Central memory CD4-positive, alpha-beta T cell (primary cell): ENCODE results near the gene ANKDD1A.

Source experiments
- DNase-seq: peaks from one replicate; pipeline ENCODE4 v3.0.0; 2022

The ANKDD1A gene

GRCh38 chr15:64896371-64897069, 15.2 kb upstream of the ANKDD1A start:
- no peak for DNase-seq

- DNase-seq = no peak
These were observed 14.2 kb upstream of the ANKDD1A start for GRCh38 chr15:64897345-64897985.

DNA sequence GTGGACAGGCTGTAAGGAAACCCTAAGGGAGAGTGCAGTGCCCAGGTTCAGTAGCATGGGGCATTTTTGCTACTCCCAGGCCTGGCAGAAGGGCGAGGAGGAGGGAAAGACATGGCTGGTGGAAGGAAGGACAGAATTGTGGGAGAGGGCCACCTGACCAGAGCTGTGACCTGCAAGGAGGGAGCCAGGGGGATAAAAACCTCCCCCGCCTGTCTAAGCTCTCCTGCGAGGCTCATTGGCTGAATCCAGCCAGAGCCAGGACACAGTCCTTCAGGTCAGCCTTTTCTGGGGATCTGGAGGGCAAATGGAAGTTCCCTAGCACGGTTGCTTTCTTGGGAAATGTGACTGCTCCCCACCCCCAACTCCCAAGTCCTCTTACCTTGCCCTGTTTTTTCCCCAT, 13.3 kb upstream of the ANKDD1A start:
- no peak for DNase-seq

DNA sequence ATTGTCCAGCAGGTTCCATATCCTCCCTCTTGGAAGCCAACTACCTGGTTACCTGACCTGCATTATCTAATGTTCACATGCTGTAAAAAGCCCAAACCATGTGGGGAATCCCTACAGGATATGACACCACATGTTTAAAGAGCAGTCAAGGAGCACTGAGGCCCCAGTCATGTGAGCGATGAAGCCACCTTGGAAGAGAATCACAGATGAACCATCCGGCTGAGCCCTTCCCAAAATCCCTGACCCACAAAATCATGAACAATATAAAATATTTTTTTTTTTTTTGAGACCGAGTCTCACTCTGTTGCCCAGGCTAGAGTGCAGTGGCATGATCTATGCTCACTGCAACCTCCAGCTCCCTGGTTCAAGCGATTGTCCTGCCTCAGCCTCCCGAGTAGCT, 10.6 kb upstream of the ANKDD1A start:
- no peak for DNase-seq

GRCh38 chr15:64901914-64902313, 9.8 kb upstream of the ANKDD1A start:
- peak; percentile 81 for DNase-seq

- no peak for DNase-seq
These were observed 8.8 kb upstream of the ANKDD1A start for GRCh38 chr15:64902863-64903262.

DNA sequence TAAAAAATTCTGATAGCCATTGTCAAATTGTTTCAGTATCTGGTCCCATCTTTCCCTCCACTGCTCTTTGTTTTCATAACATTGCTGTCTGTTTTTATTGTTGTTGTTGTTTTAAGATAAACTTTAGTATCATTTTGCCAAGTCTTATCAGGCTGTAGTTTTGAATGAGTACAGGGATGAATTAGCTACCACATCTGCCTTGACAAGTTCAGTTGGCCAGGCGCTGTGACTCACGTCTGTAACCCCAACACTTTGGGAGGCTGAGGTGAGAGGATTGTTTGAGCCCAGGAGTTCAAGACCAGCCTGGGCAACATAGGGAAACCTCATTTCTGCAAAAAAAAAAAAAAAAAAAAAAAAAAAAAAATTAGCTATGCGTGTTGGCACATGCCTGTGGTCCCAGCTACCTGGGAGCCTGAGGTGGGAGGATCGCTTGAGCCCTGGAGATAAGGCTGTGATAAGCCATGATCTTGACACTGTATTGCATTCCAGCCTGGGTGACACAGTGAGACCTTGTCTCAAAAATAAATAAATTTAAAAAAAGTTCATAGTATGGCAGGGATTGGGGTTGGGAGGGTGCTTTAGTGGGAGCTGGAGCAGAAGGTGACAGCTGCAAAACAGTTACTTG, 8.3 kb upstream of the ANKDD1A start:
- DNase-seq = no peak

DNA sequence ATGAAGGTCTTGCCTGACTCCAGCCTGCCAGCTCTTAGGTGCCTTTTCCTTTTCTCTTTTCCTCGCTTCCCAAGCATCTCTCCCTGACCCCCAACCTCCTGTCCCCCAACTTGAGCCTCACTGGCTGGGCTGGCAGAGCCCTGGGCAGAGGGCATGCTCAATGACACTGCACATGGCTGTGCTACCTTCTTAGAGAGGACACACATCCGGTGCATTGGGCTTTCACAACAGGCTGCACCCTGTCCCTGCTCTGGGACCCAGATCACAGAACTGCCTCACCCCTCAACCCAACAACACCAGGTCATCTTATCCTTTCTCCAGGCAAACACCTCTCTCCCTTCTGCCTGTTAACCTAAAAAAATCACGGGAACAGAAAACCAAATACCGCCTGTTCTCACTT, 7.5 kb upstream of the ANKDD1A start:
- no peak for DNase-seq

GRCh38 chr15:64905119-64905831, 6.4 kb upstream of the ANKDD1A start:
- DNase-seq = peak; percentile 66

- DNase-seq = no peak
These were observed 5.8 kb upstream of the ANKDD1A start for GRCh38 chr15:64905941-64906340.

DNA sequence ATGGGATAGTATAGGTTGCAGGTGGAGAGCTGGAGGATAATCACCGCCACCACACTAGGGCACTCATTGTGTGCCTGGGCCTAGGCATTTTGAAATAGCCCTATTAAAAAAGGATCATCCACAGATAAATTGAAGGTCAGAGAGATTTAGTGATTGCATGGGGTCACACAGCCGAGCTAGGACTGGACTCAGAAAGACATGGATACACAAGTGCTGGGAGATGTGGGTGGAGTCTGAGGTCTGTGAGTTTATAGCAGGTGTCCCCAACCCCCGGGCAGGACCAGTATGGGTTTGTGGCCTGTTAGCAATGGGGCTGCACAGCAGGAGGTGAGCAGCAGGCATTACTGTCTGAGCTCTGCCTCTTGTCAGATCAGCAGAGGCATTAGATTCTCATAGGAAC, 5.3 kb upstream of the ANKDD1A start:
- no peak for DNase-seq

DNA sequence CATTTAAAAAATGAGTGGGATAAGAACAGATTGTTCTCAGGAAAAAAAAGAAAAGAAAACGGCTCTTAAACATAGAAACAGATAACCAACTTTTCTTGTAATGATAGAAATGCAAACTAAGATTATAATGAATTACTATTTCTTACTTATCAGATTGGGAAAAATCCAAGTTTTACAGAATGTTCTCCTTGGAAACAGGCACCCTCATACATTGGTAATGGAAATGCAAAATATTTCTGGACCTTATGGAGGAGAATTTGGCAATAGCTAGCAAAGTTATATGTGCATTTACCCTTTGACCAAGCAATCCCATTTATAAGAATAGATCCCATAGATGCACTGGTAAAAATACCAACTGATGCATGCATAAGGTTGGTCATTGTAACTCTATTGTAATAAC, 3.7 kb upstream of the ANKDD1A start:
- no peak for DNase-seq

DNA sequence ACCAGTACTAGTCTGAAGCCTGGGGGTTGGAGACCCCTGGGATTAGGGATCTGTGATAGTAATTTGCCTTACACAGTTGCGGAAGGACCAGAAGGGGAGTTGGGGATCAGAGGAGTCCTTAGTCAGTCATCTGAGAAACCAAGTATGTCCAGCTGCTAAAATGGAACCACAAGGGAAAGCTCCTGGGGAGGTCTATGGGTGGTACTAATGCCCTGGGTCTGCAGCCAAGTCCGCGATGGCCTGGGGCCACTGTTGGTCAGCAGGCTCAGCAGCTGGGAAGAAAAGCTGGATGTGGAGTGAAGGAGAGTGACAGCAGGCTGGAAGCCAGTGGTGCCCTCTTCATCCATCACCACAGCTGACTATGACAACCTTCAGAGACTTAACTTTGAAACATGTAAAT, 2.2 kb upstream of the ANKDD1A start:
- DNase-seq = no peak

DNA sequence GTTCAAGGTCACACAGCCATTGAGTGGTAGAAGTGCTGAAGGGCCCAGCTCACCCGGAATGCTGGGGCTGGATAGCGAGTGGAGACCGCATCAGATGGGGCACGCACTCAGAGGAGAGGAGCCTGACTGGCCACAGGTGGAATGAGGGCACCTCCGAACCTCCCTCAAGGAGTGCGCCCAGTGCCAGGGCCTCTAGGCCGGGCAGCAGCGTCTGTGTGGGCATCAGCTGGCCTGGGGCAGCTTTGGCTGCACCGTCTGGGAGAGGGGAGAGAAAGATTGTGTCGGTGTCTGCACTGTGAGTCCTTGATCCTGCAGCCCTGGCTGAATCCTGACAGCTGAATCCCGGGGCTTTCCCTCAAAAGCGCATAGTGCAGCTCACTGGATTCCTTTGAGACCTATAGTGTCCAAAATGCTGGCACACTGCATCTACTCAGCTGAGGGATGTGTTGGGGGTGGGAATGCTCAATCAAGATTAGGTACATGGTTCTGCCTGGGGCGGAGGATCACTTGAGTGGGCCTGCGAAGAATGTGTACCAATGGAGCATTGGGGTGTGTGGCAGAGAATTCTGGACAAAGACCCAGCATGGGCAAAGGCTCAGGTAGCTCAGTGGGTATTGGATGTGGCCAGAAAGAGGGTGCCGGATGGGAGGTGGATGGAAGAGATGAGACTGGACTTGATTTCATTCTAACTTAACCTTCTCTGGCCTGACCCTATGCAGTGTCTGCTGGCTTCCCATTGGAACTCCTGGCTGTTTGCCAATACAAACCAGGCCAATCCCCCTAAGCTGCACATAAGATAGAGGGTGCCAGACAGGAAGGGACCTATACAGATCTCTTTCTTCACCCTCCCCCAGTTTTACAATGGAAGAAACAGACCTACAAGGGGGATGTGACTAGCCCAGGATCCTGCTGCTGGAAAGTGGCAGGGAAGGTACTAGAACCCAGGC, 950 bp downstream of the ANKDD1A start:
- no peak for DNase-seq

DNA sequence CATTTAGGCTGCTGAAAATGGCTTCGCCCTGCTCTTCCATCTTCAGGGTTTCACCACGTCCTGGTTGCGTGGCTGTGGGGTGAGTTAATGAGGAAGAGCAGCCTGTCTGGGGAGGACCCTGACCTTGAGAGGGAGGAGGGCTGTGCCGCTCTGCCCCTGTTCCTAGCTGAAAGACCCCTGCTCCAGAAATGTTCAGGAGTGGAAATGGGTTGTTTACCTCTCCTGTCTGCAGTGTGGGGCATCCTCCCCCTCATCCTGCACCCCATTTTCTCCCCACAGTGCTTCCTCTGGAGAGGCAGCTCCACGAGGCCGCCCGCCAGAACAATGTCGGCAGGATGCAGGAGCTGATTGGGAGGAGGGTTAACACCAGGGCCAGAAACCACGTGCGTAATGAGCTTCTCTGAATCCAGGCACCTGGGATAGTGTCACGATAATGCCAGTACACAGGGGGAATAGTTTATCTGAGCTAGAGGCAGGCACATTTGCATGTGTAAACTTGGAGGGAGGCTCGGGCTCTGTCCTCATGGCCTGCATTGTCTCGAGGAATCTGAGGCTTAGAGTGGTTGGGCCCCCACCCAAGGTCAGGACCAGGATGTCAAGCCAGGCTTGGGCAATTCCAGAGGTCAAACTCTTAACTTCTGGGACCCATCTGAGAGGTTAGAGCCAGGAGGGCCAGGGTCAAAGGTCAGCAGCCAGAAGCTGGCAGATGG, 4.0 kb downstream of the ANKDD1A start:
- DNase-seq = no peak

GRCh38 chr15:64916365-64916764, 4.7 kb downstream of the ANKDD1A start:
- no peak for DNase-seq

DNA sequence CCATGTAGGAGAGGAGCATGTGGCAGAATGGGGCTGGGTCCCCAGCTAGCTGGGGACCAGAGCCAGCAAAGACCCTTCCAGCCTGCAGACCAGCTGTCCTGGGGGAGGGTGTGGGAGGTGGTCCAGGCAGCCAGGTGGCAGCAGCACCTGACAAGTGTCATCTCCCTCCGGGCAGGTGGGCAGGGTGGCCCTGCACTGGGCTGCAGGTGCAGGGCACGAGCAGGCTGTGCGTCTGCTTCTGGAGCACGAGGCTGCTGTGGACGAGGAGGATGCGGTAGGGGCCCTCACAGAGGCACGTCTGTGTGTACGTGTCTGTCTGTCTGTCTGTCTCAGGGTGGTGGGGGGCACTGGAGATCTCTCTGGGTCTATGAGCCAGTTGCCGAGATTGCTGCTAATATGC, 5.5 kb downstream of the ANKDD1A start:
- DNase-seq = no peak

DNA sequence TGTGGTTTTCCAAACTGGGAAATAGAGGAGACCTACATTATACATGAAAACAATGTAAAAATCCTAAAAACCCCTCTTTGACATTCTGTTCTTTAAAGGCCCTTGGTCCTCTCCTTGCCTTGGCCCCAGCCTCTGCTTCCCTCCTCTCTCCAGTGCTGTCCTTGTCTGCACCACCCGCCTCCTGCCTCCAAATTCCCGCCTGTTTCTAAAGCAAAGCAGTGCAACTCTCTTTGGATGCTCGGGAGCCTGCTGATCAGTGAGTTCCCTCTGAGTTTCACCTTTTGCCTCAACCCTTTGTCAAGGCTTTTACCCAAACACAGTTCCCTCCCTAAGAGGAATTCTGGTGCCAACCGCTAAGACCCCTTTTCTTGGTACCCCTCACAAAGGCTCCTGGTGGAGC, 8.0 kb downstream of the ANKDD1A start:
- no peak for DNase-seq

GRCh38 chr15:64921711-64922110, 10.0 kb downstream of the ANKDD1A start:
- no peak for DNase-seq

DNA sequence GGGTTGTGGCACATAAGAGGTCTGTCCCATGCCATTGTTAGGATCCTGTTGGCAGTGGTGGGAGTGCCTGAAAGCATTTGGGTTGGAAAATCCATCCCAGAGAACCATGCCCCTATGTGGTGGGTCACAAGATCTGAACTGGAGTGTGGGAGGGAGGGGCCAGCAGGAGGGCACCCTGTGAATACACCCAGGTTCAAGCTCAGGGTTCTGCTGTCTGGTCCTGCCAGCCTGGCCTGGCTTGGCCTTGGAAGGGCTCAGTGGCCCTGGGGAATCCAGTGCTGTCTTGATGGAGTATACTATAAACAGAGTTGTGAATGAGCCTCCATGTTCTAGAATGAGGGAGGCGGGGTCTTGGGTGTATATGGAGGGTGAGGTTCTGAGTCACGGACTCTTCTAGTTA, 11.8 kb downstream of the ANKDD1A start:
- DNase-seq = no peak
